Adrenal gland (tissue), 12 donors: ENCODE data around the gene AGTR2. TPM values are rescaled to one million over a fixed set of nuclear protein-coding genes. Genes with fewer than 3 reads are reported as not detected.
"Not testable (repeated sequence)": the region's sequence is repeated elsewhere in the genome, so short reads cannot be mapped to it uniquely, and the experiment has no call there.

ENCODE experiments used
- DNase-seq, 7 donors: peaks; one replicate each; pipeline ENCODE4 v3.0.0-alpha.2; 2019 to 2020
- H3K27ac ChIP-seq, 5 donors: fragments of 200-600 bp; sonication (generic) in 4 of 5; 1 replicate in 3 of 5; 2 replicates in 2 of 5; pipeline versions ENCODE4 v1.5.1 to v1.8.0; 2016 to 2020; ENCODE audit warnings: mild to moderate bottlenecking in 1 of 5
- H3K27me3 ChIP-seq: fragments of 200-600 bp; 2 replicates; pipeline ENCODE4 v1.8.0; 2021
- H3K36me3 ChIP-seq, 2 donors: fragments of 200-600 bp; replicated peaks in 1 of 2; 1 replicate in 1 of 2; 2 replicates in 1 of 2; pipeline versions ENCODE4 v1.5.1 to v1.8.0; 2018 to 2022
- H3K4me1 ChIP-seq, 2 donors: fragments of 200-600 bp; replicated peaks in 1 of 2; 1 replicate in 1 of 2; 2 replicates in 1 of 2; pipeline versions ENCODE4 v1.5.1 to v1.8.0; 2018 to 2021
- H3K4me3 ChIP-seq, 4 donors: fragments of 200-600 bp; sonication (generic) in 3 of 4; one replicate each; pipeline ENCODE4 v1.5.1; 2016 to 2018
- H3K9me3 ChIP-seq, 3 donors: fragments of 200-600 bp; sonication (generic) in 1 of 3; replicated peaks in 1 of 3; 1 replicate in 2 of 3; 2 replicates in 1 of 3; pipeline versions ENCODE4 v1.5.1 to v1.8.0; 2016 to 2021
- POLR2A ChIP-seq, 2 donors: fragments of 450-650 bp; IDR thresholded peaks; one replicate each; pipeline ENCODE4 v1.6.1; 2017; ENCODE audit warnings: antibody characterized with exemption in 2 of 2, mild to moderate bottlenecking in 2 of 2, moderate library complexity in 1 of 2
- WGBS, 4 donors: extraction: QIAGEN DNeasy Blood & Tissue Kit in 2 of 4; methylation state at CpG; one replicate each; pipeline versions ENCODE4 v1.1.5 to v1.1.7; 2013 to 2017; 5-methylcytosine and 5-hydroxymethylcytosine counted together
- intact Hi-C, 2 donors: fragments of 100-400 bp; cut with DNase I; formaldehyde crosslinking; loops; one replicate each; pipeline versions ENCODE4 v1.14.1 to v1.15.0; 2022 to 2023
- polyA plus RNA-seq, 3 donors: library from polyadenylated mRNA; stranded (reverse); fragments of 200-250 nt in 2 of 3; fragments of 350-450 nt in 1 of 3; fragmentation: Illumina TruSeq in 1 of 3; extraction: RNeasy Lipid Tissue Mini Kit (QIAGEN cat#74804) in 1 of 3; gene quantifications; one replicate each; pipeline ENCODE4 v1.2.3, GENCODE V29; 2013 to 2014
- total RNA-seq, 9 donors: library from RNA; depleted of rRNA in 4 of 9; stranded (reverse); fragments of >200 nt in 4 of 9; fragments of 120-200 nt in 1 of 9; fragmentation: NEBNext Ultra II Directional in 1 of 9; extraction: Animal tissue kit (Norgen Biotek cat#: 25700) in 1 of 9; gene quantifications; one replicate each; pipeline versions ENCODE4 v1.1.0 to v1.2.4, GENCODE V29; 2013 to 2023
- TF ChIP-seq, protein P1 (sequence below), 6 experiments: fragments of 450-650 bp in 4 of 6; fragments of 200-600 bp in 2 of 6; sonication (generic) in 1 of 6; IDR thresholded peaks; 1 replicate in 5 of 6; 2 replicates in 1 of 6; pipeline versions ENCODE4 v1.5.1 to v1.8.0; 2016 to 2021; ENCODE audit warnings: antibody characterized with exemption in 6 of 6, mild to moderate bottlenecking in 2 of 6, moderate library complexity in 1 of 6
- donor health status: healthy with polysubstance abuse.
- donor health status: Bipolar disorder and iron deficiency.
- donor health status: DM: yes; HTN: yes; CAD: no.
- donor health status: DM: no; HTN: no; CAD: no.
- donor health status: DM: no; HTN: no; CAD: no.
- donor health status: DM: yes; HTN: yes; CAD: no.

Gene AGTR2
- total and polyA plus RNA-seq, 12 donors: 0.03 to 22.3 (median 0.40) TPM; not detected in 2

DNA sequence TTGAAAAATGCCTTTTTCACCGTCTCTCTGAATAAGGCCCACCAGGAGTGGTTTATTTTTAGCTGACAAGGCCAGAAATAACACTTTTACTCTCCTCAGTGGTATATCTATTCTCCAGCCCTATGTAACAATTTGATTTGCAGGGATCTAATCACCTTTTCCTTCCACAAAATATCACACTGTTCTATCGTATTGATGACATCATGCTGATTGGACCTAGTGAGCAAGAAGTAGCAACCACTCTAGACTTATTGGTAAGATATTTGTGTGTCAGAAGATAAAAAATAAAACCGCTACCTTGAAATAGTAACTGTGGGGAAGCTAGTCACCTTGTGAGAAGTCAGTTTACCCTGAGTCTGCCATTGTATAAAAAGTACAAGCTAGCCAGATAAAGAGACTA lies 27.7 kb downstream of the AGTR2 start:
- DNase-seq: no peak
- H3K9me3 ChIP-seq: no peaks in the 10 kb centered on the region
- H3K27ac ChIP-seq: no peak overlapping the region
- no peak for TF ChIP-seq POLR2A (IDR thresholded peaks at IDR 0.05)
- TF ChIP-seq, protein P1, sequence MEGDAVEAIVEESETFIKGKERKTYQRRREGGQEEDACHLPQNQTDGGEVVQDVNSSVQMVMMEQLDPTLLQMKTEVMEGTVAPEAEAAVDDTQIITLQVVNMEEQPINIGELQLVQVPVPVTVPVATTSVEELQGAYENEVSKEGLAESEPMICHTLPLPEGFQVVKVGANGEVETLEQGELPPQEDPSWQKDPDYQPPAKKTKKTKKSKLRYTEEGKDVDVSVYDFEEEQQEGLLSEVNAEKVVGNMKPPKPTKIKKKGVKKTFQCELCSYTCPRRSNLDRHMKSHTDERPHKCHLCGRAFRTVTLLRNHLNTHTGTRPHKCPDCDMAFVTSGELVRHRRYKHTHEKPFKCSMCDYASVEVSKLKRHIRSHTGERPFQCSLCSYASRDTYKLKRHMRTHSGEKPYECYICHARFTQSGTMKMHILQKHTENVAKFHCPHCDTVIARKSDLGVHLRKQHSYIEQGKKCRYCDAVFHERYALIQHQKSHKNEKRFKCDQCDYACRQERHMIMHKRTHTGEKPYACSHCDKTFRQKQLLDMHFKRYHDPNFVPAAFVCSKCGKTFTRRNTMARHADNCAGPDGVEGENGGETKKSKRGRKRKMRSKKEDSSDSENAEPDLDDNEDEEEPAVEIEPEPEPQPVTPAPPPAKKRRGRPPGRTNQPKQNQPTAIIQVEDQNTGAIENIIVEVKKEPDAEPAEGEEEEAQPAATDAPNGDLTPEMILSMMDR (IDR thresholded peaks at IDR 0.05): no peak
- no peak overlapping the region for H3K4me3 ChIP-seq
- peaks cover 2% of the 10 kb centered on the region for H3K27me3 ChIP-seq
- no peaks in the 10 kb centered on the region for H3K36me3 ChIP-seq
- intact Hi-C loops: no loop called here
- WGBS, 4 donors: 22 to 81% (median 35%) methylated on average over 3 of the region's 3 CpGs
- H3K4me1 ChIP-seq: no peaks in the 10 kb centered on the region

DNA sequence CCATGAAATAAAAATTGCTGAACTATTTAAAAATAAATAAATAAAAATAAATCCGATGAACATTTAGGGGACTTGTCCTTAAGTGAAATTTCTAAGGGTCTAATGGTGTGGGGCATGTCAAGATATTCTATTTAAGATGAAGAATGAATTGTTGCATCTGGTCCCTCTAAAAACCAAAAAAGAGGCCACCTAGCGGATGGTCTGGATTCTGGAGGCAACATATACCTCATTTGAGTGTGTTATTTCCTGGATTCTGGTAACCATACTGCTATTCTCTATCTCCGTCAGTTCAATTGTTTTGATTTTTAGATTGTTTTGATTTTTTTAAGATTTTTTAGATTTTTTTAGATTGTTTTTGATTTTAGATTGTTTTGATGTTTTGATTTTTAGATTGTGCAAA lies 28.3 kb downstream of the AGTR2 start:
- no peaks in the 10 kb centered on the region for H3K9me3 ChIP-seq
- no peak for TF ChIP-seq POLR2A (IDR thresholded peaks at IDR 0.05)
- TF ChIP-seq, protein P1 (IDR thresholded peaks at IDR 0.05): no peak
- H3K27me3 ChIP-seq: peaks cover 8% of the 10 kb centered on the region
- H3K4me1 ChIP-seq: no peaks in the 10 kb centered on the region
- intact Hi-C loops: no loop called here
- no peaks in the 10 kb centered on the region for H3K36me3 ChIP-seq
- H3K27ac ChIP-seq: no peak overlapping the region
- WGBS, 4 donors: 43 to 66% (median 61%) methylated on average over 3 of the region's 3 CpGs
- no peak for DNase-seq
- H3K4me3 ChIP-seq: no peak overlapping the region

DNA sequence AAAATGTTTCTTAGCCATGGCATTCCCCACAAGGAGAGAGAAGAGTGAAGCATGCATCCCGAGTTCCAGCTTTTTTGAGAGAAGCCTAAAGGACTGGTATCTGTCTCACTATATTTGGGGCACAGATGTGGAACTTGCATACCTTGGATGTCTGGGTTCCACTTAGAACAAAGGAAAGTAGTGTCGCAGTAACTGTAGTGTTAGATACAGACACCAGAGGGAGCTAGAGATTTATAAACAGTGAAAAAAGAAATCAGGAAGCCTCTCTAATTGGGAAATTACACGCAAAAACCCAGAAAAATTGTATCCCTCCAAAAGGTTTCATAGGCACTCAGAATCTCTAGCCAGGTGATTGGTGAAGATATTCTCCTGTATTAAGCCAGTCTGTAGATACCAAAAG lies 34.4 kb downstream of the AGTR2 start:
- Histone ChIP-seq H3K36me3 (no peaks in the 10 kb centered on the region), H3K4me3 (no peak overlapping the region), H3K27me3 (peaks cover 17% of the 10 kb centered on the region), H3K9me3 (no peaks in the 10 kb centered on the region), H3K27ac (no peak overlapping the region), H3K4me1 (no peaks in the 10 kb centered on the region)
- intact Hi-C loops: no loop called here
- 0 to 4% (median 1%) methylated on average over 3 of the region's 3 CpGs for WGBS, 4 donors
- TF ChIP-seq, protein P1 (IDR thresholded peaks at IDR 0.05): peak; percentile 38 to 68 (median 50)
- no peak for TF ChIP-seq POLR2A (IDR thresholded peaks at IDR 0.05)
- no peak for DNase-seq

DNA sequence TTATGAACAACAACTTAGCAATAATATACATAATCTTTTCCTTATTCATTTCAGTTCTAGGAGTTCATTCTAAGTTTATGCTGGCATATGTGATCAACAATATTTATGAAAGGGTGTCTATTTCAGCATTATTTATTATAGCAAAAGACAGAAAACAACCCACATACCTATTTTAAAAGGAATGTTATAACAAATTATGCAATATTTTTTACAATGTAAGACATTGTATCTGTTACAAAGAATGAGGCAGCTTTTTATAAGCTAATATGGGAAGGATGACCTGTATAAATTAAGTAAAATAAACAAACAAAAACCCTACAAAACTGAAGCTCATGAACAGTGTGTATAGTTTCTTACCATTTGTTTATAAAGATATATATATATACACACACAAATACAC lies 42.7 kb downstream of the AGTR2 start:
- DNase-seq: no peak
- TF ChIP-seq, protein P1 (IDR thresholded peaks at IDR 0.05): no peak
- no peak for TF ChIP-seq POLR2A (IDR thresholded peaks at IDR 0.05)
- H3K4me1 ChIP-seq: no peaks in the 10 kb centered on the region
- H3K27me3 ChIP-seq: peaks cover 4% of the 10 kb centered on the region
- H3K4me3 ChIP-seq: no peak overlapping the region
- H3K36me3 ChIP-seq: no peaks in the 10 kb centered on the region
- intact Hi-C loops: no loop called here
- H3K27ac ChIP-seq: no peak overlapping the region
- no peaks in the 10 kb centered on the region for H3K9me3 ChIP-seq

DNA sequence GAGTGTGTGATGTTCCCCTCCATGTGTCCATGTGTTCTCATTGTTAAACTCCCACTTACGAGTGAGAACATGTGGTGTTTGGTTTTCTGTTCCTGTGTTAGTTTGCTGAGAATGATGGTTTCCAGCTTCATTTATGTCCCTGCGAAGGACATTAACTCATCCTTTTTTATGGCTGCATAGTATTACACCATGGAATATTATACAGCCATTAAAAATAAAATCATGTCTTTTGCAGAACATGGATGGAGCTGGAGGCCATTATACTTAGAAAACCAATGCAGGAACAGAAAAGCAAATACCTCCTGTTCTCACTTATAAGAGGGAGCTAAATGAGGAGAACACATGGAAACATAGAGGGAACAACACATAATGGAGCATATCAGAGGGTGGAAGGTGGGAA lies 46.5 kb downstream of the AGTR2 start:
- DNase-seq: not testable (repeated sequence)

More for the DNA sequence above, 46.5 kb downstream of the AGTR2 start:
- H3K27ac ChIP-seq, H3K4me1 ChIP-seq, H3K36me3 ChIP-seq, H3K27me3 ChIP-seq, H3K4me3 ChIP-seq, intact Hi-C loops, H3K9me3 ChIP-seq: not testable (repeated sequence)
- 78 to 88% (median 82%) methylated on average over 2 of the region's 2 CpGs for WGBS, 4 donors
